Smooth muscle cell (in vitro differentiated cells): ENCODE results near the gene CENPT. TPM values are rescaled to one million over a fixed set of nuclear protein-coding genes. Genes with fewer than 3 reads are reported as not detected.

Experiments used
- DNase-seq: peaks from one replicate; lab custom pipeline; 2025; ENCODE audit not compliant: unreplicated experiment; lab: John Stamatoyannopoulos, UW
- H2AFZ ChIP-seq: fragments of 200-600 bp; sonication (generic); 2 replicates; pipeline ENCODE4 v1.6.0; 2016; ENCODE audit warnings: antibody characterized with exemption, low read depth, mild to moderate bottlenecking
- H3F3A ChIP-seq: fragments of 200-600 bp; sonication (generic); 2 replicates; pipeline ENCODE4 v1.6.0; 2017; ENCODE audit warnings: antibody characterized with exemption, low read depth
- H3K27ac ChIP-seq: fragments of 200-600 bp; sonication (generic); 2 replicates; pipeline ENCODE4 v1.5.1; 2016; ENCODE audit warnings: low read depth, mild to moderate bottlenecking
- H3K27me3 ChIP-seq: fragments of 200-600 bp; sonication (generic); 2 replicates; pipeline ENCODE4 v1.6.1; 2016; ENCODE audit warnings: low read depth, mild to moderate bottlenecking
- H3K36me3 ChIP-seq: fragments of 200-600 bp; sonication (generic); 2 replicates; pipeline ENCODE4 v1.5.1; 2016; ENCODE audit warnings: low read depth
- H3K4me1 ChIP-seq: fragments of 200-600 bp; sonication (generic); 2 replicates; pipeline ENCODE4 v1.5.1; 2016; ENCODE audit warnings: low read depth
- H3K4me2 ChIP-seq: fragments of 200-600 bp; sonication (generic); 2 replicates; pipeline ENCODE4 v1.6.0; 2016; ENCODE audit warnings: mild to moderate bottlenecking
- H3K4me3 ChIP-seq: fragments of 200-600 bp; sonication (generic); 2 replicates; pipeline ENCODE4 v1.5.1; 2016; ENCODE audit warnings: mild to moderate bottlenecking
- H3K79me2 ChIP-seq: fragments of 200-600 bp; sonication (generic); 2 replicates; pipeline ENCODE4 v1.6.0; 2016; ENCODE audit warnings: low read depth, mild to moderate bottlenecking
- H3K9ac ChIP-seq: fragments of 200-600 bp; sonication (generic); 2 replicates; pipeline ENCODE4 v1.6.0; 2016; ENCODE audit warnings: low read depth
- H3K9me3 ChIP-seq: fragments of 200-600 bp; sonication (generic); replicated peaks from 2 replicates; pipeline ENCODE4 v1.5.1; 2016; ENCODE audit warnings: low read depth
- H4K20me1 ChIP-seq: fragments of 200-600 bp; sonication (generic); 2 replicates; pipeline ENCODE4 v1.6.0; 2016; ENCODE audit warnings: low read depth
- WGBS: methylation state at CpG from one replicate; pipeline ENCODE4 v1.1.7; 2016; ENCODE audit warnings: low lambda C conversion rate; 5-methylcytosine and 5-hydroxymethylcytosine counted together
- polyA plus RNA-seq: library from polyadenylated mRNA; unstranded; fragments of >200 nt; fragmentation: Nextera tagmentation; extraction: Ambion mirVana; gene quantifications from 2 replicates; pipeline ENCODE4 v1.2.1, GENCODE V29; 2016
- total RNA-seq: library from RNA; depleted of rRNA; stranded (reverse); fragments of >200 nt; gene quantifications from 2 replicates; pipeline ENCODE4 v1.2.3, GENCODE V29; 2014
- TF ChIP-seq, protein P1 (sequence below): fragments of 200-600 bp; sonication (generic); IDR thresholded peaks from 2 replicates; pipeline ENCODE4 v1.5.1; 2017; ENCODE audit warnings: borderline replicate concordance, mild to moderate bottlenecking, antibody characterized with exemption; ENCODE audit not compliant: insufficient read depth, poor library complexity, severe bottlenecking

CENPT gene
- total and polyA plus RNA-seq, 2 experiments from 2014 or later = 47.0 to 65.8 TPM

DNA sequence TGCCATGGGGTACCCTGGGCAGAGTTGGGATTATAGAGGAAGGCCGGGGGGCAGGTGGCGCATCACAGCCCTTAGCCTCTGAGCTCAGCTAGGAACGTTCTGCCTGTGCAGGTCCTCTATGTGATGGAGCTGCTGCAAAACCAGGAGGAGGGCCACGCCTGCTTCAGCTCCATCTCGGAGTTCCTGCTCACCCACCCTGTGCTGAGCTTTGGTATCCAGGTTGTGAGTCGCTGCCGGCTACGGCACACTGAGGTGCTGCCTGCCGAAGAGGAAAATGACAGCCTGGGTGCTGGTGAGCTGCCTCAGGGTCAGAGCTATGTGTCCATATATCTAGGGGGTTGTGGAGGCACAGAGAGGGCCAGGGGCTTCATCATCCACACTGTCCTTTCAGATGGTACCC is 31.4 kb upstream of the CENPT start:
- no peaks in the 10 kb centered on the region for H3K36me3 ChIP-seq
- H4K20me1 ChIP-seq = peaks cover 35% of the 10 kb centered on the region
- TF ChIP-seq, protein P1, sequence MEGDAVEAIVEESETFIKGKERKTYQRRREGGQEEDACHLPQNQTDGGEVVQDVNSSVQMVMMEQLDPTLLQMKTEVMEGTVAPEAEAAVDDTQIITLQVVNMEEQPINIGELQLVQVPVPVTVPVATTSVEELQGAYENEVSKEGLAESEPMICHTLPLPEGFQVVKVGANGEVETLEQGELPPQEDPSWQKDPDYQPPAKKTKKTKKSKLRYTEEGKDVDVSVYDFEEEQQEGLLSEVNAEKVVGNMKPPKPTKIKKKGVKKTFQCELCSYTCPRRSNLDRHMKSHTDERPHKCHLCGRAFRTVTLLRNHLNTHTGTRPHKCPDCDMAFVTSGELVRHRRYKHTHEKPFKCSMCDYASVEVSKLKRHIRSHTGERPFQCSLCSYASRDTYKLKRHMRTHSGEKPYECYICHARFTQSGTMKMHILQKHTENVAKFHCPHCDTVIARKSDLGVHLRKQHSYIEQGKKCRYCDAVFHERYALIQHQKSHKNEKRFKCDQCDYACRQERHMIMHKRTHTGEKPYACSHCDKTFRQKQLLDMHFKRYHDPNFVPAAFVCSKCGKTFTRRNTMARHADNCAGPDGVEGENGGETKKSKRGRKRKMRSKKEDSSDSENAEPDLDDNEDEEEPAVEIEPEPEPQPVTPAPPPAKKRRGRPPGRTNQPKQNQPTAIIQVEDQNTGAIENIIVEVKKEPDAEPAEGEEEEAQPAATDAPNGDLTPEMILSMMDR = no peak

DNA sequence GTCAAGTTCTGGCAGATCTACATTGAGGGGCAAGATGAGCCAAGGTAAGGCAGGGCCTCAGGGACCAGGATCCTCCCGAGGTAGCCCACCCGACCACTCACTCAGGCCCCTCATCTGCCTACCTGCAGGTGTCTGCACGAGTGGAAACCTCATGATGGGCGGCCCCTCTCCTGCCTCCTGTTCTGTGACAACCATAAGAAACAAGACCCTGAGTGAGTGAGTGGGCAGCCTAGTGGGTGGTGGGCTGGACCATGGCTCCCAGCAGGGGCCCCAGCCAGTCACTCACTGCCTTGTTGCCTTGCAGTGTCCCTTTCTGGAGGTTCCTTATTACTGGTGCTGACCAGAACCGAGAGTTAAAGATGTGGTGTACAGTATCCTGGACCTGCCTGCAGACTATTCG is 30.7 kb upstream of the CENPT start:
- H2AFZ ChIP-seq = no peak overlapping the region
- peaks cover 13% of the 10 kb centered on the region for H3K4me1 ChIP-seq
- no peaks in the 10 kb centered on the region for H3K27me3 ChIP-seq
- H3K9me3 ChIP-seq = no peaks in the 10 kb centered on the region
- no peak overlapping the region for H3K4me2 ChIP-seq
- no peak overlapping the region for H3K27ac ChIP-seq
- TF ChIP-seq, protein P1 = no peak
- no peak for DNase-seq
- no peak overlapping the region for H3K4me3 ChIP-seq
- 99% methylated on average over 6 of the region's 6 CpGs for WGBS
- peaks cover 36% of the 10 kb centered on the region for H3K79me2 ChIP-seq
- no peaks in the 10 kb centered on the region for H3F3A ChIP-seq
- H3K9ac ChIP-seq = no peak overlapping the region
- H3K36me3 ChIP-seq = no peaks in the 10 kb centered on the region
- H4K20me1 ChIP-seq = peaks cover 33% of the 10 kb centered on the region

More for the DNA sequence above, 31.4 kb upstream of the CENPT start:
- Histone ChIP-seq H3K4me2 (no peak overlapping the region), H2AFZ (no peak overlapping the region), H3K4me1 (peaks cover 9% of the 10 kb centered on the region), H3K9me3 (no peaks in the 10 kb centered on the region), H3F3A (no peaks in the 10 kb centered on the region), H3K4me3 (no peak overlapping the region), H3K27me3 (no peaks in the 10 kb centered on the region), H3K27ac (no peak overlapping the region), H3K79me2 (peaks cover 30% of the 10 kb centered on the region), H3K9ac (no peak overlapping the region)
- no peak for DNase-seq
- 96% methylated on average over 9 of the region's 9 CpGs for WGBS

DNA sequence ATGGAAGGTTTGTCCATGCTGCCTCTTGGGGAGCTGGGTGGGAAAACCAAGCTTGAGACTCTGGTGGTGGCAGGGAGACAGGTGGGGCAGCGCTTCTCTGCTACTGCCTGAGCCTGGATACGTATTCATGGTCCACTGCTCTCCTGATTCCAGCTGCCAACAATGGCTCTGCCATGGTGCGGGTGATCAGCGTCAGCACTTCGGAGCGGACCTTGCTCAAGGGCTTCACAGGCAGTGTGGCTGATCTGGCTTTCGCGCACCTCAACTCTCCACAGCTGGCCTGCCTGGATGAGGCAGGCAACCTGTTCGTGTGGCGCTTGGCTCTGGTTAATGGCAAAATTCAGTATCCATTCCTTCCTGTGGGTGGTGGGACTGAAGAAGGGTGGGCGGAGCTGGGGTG is 29.6 kb upstream of the CENPT start:
- DNase-seq = no peak
- Histone ChIP-seq H3K4me2 (no peak overlapping the region), H3K9me3 (no peaks in the 10 kb centered on the region), H3F3A (peaks cover 6% of the 10 kb centered on the region), H3K4me1 (peaks cover 13% of the 10 kb centered on the region), H3K4me3 (no peak overlapping the region), H3K36me3 (no peaks in the 10 kb centered on the region), H4K20me1 (peaks cover 32% of the 10 kb centered on the region), H3K79me2 (peaks cover 38% of the 10 kb centered on the region), H3K27me3 (no peaks in the 10 kb centered on the region), H2AFZ (no peak overlapping the region), H3K27ac (no peak overlapping the region), H3K9ac (no peak overlapping the region)
- WGBS = 98% methylated on average over 11 of the region's 11 CpGs
- TF ChIP-seq, protein P1 = no peak

DNA sequence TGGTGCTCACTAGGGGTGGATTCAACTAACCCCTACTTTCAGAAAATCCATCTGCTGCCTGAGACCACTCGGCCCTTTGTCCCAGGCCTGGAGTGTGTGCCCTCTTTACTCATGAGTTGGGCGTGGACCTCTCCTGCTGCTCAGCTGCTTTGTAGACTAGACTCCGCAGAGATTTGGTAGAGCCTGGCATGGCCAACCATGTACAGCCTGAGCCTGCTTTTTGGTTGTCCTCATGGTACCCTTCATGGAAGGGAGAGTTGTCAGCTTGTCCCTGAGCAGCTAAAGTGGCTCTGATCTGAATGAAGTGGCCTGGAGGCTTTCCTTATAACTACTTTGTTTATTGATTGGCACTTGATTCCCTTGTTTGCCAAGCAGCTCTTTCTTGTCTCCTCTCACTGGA is 26.9 kb upstream of the CENPT start:
- Histone ChIP-seq H3K4me3 (peak overlapping the region; percentile 87), H3K36me3 (no peaks in the 10 kb centered on the region), H3K9me3 (no peaks in the 10 kb centered on the region), H2AFZ (no peak overlapping the region), H3K9ac (peak overlapping the region; percentile 93), H3K27me3 (no peaks in the 10 kb centered on the region), H3K79me2 (peaks cover 38% of the 10 kb centered on the region), H3F3A (peaks cover 13% of the 10 kb centered on the region), H3K27ac (no peak overlapping the region), H3K4me2 (peak overlapping the region; percentile 100), H3K4me1 (peaks cover 13% of the 10 kb centered on the region), H4K20me1 (peaks cover 32% of the 10 kb centered on the region)
- WGBS = 95% methylated on average over 3 of the region's 3 CpGs
- TF ChIP-seq, protein P1 = no peak
- no peak for DNase-seq
